NCI-H1092 treated with DMSO at 0.1 percent for 48 hours (cell line): Measurements from ENCODE around the gene IL5.
A peak's percentile ranks its signal among the peaks of the same experiment; 100 is the strongest.
"Not testable (repeated sequence)": the region's sequence is repeated elsewhere in the genome, so short reads cannot be mapped to it uniquely, and the experiment has no call there.

Experiments
- DNase-seq: peaks from one replicate; lab custom pipeline; 2025; lab: John Stamatoyannopoulos, UW

The IL5 gene

GRCh38 chr5:132528866-132529634 lies 14.3 kb downstream of the IL5 start:
- DNase-seq = no peak

DNA sequence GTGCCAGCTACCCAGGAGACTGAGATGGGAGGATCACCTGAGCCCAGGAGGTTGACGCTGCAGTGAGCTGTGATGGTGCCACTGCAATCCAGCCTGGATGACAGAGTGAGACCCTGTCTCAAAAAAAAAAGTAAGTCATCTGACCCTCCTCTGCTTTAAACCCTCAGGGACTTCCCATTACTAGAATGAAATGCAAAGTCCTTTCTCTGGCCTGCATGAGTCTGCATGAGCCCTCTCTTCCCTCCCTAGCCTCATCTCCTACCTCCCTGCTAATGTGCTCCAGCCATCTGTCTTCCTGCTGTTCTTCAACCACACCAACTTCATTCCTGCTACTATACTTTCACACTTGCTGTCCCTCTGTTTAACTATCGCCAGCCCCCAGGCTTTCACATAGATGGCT lies 15.3 kb downstream of the IL5 start:
- DNase-seq = no peak

- DNase-seq = no peak
These were observed 16.3 kb downstream of the IL5 start for GRCh38 chr5:132526974-132527564.

- peak; percentile 26 for DNase-seq
These were observed 16.9 kb downstream of the IL5 start for GRCh38 chr5:132526290-132526973.

DNA sequence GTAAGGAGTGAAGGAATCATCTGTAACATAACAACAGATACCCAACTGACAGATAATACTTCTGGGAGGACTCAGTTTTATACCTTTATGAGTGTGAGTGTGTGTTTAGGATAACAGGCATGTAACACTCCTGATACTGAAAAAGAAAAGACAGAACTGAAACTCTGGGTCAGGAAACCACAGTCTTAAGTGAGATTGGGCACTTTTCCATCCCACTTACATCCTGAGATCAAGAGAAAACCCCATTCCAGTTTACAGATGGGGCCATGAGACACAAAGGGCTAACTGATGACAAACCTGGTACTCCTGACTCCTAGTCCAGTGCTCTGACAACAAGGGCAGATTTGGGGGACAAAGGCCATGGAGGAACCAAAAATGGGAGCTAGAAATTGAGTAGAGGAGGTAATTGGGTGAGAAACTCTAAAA lies 18.0 kb downstream of the IL5 start:
- DNase-seq = no peak

DNA sequence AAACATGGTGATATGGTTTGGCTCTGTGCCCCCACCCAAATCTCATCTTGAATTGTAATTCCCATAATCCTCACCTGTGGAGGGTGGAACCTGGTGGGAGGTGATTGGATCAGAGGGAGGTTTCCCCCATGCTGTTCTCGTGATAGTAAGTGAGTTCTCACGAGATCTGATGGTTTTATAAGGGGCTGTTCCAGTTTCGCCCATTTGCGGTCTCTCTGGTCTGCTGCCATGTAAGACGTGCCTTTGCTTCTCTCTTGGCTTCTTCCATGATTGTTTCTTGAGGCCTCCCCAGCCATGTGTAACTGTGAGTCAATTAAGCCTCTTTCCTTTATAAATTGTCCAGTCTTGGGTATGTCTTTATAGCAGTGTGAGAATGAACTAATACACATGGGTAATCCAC lies 18.4 kb downstream of the IL5 start:
- DNase-seq = not testable (repeated sequence)

- DNase-seq = not testable (repeated sequence)
These were observed 21.3 kb downstream of the IL5 start for GRCh38 chr5:132522067-132522466.

- not testable (repeated sequence) for DNase-seq
These were observed 29.5 kb downstream of the IL5 start for GRCh38 chr5:132513618-132514336.

DNA sequence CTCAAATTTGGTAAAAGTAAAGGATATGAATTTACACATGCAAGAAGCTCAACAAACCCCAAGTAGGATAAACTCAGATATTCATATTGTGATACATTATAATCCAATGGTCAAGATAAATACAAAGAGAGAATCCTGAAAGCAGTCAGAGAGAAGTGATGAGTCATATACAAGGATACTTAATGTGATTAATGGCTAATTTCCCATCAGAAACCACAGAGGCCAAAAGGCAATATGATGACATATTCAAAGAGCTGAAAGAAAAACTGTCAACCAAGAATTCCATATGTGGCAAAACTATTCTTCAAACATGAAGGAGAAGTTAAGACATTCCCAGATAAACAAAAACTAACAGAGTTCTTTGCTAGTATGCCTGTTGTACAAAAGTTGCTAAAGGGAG lies 33.2 kb downstream of the IL5 start:
- DNase-seq = no peak

DNA sequence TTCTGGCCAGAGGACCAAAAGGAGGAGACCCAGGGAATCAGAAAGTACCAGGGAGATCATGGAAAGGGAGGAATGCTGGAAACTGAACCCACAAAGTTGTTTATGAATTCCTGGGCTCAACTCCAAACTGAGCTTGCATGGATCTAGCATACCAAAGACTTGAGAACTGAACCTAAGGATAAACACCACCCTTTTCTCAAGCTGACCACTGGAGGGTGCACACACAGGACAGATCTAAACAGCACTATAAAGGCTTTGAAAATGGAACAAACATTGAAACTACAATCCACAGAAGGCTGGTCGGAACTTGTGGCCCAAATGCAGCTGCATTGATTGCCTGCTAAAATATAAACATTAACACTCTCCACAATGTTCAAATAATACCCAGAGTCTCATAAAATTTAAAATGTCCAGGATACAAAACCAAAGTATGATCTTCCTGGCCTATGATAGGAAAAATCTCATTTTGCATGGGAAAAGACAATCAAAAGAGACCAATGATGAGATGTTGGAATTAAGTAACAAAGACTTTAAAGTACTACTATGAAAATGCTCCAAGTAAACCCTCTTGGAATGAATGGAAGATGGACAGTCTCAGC lies 37.1 kb downstream of the IL5 start:
- DNase-seq = peak; percentile 2

GRCh38 chr5:132505641-132506040 lies 37.7 kb downstream of the IL5 start:
- no peak for DNase-seq

DNA sequence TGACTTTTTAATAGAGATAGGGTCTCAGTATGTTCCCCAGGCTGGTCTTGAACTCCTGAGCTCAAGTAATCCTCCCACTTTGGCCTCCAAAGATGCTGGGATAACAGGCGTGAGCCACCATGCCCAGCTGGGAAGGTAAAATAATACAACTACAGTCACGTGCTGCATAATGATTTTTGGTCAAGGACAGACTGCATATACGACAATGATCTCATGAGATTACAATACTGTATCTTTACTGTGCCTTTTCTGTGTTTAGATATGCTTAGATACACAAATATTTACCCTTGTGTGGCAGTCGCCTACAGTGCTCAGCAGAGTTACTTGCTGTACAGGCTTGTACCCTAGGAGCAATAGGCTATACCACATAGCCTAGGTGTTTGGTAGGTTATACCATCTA lies 38.6 kb downstream of the IL5 start:
- no peak for DNase-seq

DNA sequence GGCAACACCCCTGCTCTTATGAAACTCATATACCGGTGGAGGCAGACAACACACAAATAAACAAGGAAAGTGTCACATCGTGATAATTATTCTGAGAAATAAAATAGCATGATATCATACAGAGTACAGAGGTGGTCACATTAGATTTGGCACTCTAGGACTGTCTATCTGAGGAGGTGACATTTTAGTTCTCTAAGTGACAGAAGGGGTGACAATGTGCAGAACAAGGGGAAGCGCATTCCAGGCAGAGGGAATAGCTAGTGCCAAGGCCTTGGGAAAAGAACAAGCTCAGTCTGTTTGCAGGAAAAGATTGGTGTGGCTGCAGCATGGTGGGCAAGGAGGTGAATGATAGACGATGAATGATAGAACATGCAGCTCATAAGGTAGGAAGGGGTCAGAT lies 40.1 kb downstream of the IL5 start:
- no peak for DNase-seq

DNA sequence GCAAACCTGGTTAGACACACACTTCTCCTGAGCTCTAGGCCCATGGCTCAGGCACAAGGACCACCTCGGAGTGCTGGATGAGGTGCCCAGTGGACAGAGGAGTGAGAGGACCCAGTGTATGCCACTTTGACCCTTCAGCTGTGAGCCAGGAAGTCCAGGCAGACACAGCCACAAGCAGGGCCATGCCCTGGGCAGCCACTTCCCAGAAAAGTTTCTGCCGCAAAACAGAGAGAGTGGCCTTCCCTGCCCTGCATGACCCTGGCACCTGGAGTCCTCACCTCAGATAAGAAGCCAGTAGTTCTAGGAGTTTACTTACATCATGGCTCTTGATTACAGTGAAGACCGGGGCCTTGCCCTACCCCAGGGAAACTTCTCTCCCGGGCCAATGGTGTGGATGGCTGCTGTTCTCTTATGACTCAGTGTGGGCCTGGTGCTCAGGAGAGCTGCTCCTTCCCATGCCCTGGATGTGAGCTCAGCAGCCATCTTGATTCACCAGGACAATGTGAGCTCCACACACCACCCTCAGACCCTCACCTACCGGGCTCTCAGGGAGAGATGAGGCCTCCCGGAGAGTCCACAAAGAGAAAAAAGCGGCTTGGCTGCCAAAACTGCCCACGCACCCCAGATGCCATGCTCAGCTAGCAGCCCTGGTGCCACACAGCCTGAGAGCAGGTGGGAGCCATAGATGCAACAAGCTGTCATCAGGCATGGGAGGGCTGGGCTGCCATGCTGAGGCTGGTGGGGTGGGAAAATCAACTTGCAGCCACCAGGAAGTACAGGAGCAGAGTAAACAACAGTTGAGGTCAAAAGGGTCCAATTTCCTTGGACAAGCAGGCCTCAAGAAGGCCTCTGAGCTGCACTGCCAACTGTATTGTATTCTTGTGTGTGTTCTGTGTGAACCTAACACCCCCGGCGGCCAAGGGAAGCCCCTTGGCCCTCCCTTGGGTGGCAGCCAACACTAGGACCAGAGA lies 41.1 kb downstream of the IL5 start:
- DNase-seq = no peak

DNA sequence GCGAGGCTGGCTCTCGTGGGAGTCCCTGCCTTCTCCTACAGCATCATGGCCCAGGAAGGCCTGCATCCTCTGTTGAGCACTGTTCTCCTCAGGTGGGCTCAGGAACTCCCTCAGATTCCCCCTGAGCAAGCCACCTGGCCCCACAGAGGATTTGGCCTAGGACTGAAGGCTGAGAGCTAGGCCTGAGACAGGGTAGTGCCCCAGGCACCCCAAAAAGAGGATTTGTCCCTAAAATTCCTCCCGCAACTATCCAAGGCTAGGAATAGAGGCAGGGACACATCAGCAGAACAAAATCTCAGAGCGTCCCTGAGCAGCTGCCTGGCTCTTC lies 41.7 kb downstream of the IL5 start:
- DNase-seq = no peak

DNA sequence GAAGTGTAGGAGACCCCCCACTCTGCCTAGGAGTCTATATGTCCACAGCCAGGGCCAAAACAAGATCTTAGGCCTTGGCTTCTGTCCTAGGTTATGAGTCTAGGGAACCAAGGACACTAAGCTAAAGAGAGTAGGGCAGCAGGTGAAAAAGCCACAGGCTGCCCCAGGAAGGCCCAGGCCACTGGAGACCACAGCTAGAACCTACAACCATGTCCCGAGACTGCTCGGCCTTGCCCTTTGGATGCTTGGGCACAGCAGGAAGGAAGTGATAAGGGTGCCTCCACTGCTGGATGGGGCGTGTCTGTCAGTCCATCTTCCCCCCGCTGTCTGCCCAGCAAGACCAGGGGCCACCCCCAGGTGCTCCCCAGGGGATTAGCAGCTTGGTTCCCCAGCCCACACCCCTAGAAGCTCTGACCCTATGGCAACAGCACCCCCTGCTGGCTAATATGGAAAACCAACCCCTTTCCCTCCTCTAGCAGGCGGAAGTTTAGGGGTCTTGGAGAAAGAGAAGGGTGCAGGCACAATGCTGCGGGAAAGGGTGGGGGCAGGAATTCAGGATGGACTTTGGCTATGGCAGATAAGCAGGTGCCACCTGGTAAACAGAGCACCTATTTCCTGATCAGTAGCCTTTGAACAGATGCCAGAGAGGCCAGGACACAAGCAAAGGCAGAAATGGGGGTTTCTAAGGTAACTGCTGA lies 42.2 kb downstream of the IL5 start:
- DNase-seq = peak; percentile 32

- DNase-seq = no peak
These were observed 42.9 kb downstream of the IL5 start for GRCh38 chr5:132500244-132500930.

- DNase-seq = no peak
These were observed 43.7 kb downstream of the IL5 start for GRCh38 chr5:132499440-132500243.

GRCh38 chr5:132498686-132499271 lies 44.5 kb downstream of the IL5 start:
- no peak for DNase-seq
